Measurements from ENCODE around the gene MCF2L.
A peak's percentile ranks its signal among the peaks of the same experiment; 100 is the strongest.

Gene MCF2L

DNA sequence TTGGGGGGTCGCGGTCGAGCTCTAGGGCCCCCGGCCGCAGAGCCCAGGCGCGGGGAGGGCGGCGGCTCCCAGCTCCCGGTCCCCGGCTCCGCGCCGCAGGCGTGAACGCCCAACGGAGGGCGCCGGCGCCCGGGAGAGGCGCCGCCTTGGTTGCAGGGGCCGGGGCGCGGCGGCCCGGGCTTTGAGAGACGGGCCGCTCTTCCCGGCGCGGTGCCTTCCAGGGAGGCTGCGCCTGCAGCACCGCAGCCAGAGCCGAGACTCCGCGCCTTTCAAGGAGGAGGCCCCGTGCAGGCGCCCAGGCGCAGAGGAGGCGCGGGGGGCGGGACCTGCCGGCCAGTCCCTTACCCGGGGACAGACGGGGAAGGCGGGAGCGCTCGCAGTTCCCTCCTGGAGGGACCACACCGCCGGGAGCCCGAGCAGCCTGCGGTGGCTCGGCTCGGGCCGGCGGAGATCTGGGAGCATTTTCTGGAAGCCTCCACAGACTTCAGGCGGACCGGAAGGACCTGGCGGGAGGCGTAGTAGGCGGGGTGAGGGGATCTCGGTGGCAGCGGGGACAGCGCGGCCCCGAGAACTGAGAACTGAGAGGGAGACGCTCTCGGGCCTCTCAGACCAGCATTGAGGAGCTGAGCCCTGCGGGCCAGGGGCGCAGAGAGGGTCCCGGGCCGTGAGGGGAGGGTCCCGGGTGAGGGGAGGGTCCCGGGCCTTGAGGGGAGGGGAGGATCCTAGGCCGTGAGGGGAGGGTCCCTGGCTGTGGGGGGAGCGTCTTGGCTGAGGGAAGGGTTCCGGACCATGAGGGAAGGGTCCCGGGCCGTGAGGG is 25.5 kb upstream of the MCF2L start:
- peak; percentile 10 for DNase-seq (ENCODE audit: low read depth)

DNA sequence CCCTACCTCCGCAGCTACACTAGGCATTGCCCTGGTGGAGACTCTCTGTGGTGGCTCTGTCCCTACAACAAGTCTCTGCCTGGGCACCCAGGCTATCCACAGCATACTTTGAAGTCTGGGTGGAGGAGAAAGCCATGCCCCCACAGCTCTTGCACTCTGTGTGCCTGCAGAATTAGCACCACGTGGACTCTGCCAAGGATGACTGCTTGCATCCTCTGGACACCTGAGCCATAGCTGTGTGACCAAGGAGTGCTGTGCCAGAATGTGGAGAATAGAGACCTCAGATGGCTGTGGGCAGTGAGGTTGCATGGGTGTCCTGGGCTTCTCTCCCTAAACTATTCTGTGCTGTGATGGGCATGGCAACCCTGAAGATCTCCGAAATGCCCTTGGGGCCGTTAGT is 21.2 kb upstream of the MCF2L start:
- no peak for DNase-seq (ENCODE audit: low read depth)

DNA sequence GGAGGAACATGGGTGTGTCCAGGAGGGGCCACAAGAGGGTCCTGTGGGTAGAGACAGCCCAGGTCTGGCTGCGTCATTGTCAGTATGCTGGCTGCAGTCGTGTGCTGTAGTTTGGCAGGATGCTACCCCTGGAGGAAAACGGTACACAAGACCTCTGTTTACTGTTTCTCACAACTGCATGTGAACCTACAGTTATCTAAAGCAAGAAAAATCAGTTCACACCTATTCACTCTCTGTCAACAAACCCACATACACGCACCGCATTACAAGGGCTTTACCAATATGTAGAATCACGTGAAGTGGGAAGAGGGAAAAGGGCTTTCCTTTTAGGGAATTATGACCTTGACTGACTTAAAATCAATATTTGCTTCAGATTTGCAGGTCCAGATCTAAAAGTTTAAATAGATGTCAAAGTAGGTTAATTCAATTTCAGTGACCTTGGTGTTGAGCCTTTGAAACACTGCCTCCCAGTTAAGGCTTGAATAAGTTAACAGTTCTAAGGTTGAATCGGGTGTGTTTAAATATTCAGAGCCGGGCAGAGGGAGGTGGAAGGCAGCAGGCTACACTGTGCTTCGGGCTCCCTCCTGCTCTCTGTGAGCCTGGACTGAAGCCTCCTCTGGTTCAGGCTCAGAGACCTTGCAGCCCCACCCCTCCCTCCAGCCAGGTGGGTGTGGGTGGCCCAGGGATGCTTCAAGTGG is 17.2 kb upstream of the MCF2L start:
- DNase-seq (ENCODE audit: low read depth), result no peak

DNA sequence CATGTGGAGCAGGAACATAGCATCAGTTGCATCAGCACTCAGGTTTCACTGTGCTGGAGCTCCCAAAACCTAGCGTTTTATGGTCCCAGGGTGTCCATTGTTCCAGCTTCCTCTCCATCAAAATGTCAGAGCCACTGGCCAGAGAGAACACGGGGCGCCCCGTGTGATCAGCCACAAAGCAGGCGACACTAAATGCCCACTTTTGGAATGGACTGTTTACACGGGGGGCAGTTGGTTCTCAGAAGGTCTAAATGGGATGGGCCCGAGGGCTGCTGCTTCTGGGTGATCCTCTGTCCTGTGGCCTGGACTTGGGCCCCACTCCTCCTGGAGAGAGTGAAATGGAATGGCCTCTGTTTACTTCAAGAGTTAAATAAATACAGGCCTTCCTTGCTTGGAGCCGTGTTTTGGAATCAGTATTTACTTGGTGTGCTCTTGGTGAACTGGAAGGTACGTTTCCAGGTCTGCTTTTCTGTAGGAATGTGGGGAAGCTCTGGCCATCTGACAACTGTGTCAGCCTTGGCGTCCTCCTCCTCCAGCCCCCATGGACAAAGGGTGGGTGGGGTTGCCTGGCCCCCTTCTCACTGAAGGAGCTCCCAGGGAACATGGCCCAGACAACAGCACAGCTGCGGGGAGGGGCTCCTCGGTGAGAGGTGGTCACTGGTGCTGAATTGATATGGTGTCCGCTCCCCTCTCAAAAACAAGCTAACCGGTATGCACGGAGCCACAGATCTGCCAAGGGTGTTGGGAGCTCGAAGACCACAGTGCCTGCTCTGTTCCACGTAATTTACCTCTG is 16.1 kb upstream of the MCF2L start:
- DNase-seq (ENCODE audit: low read depth), result no peak

DNA sequence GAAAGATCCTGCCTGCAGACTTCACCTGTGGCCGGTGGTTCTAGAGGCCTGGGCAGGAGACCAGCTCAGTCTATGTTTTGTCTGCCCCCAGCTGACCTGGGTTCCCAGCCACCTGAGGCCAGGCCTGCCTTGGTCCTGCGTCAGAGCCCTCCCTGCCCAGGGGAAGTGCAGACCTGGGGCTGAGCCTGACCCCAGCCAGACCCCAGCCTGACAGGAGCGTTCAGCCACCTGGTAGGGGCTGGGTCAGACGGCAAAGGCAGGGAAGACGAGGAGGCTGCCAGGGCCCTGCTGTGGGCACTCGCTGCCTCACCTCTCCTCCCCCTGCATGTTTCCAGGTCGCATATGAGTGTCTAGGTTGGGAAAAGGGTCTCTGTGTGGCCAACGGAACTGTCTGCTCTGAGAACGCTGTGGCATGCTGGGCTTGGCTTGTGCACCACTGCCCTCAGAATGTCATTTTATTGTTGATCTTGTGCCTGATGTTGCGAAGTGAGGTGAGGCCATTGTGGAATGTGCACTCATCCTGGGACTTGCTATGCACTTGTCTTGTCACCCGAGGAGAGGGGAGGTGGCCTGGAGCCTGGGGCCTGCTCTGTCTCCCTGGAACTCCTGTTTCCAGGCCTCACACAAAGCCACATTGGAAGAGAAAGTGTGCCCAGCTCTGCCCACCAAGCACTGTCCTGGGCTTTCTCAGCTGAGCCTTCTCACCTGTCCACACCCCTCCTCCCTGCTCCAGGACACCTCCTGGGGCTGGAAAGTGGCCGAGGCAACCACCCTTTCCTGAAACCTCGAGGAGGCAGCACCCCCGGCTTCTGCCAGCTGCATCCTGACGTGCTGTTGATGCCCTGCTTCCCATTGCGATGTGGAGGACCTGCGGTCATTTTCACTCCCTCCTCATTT is 15.2 kb upstream of the MCF2L start:
- DNase-seq (ENCODE audit: low read depth), result no peak

DNA sequence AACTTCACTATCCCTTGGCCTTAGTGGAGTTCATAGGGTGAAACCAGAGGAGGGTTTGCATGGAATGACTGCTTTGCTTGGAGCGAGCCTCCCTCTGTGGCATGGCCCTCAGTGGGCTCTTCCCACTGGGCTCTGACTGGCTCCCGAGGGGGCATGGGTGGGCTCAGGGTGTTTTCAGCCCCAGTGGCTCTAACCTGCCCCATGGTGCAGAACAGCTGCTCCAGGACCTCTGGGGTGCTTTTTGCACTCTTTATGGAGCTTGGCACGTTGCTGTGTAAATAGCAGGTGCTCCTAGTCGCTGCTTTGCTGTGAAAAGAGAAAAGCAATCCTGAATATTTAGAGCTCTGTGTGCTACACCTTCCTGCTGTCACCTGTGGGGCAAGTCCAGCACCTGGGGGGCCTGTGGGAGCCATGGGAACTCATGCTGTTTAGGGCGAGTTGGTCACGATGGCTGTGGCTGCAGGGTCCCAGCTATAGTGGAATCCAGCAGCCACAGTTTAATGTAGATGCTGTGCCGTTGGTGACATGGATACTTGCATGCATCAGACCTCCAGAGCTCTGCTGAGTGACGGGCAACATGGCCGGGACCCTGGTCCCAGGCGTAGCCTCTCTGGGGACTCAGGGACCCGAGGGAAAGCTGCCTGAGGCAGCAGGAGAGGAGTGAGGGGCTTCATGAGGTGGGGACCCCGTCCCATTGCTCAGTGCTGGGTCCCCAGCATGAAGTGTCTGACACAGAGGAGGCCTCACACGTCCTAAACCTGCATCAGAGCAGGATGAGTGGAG is 14.3 kb upstream of the MCF2L start:
- DNase-seq (ENCODE audit: low read depth), result no peak

DNA sequence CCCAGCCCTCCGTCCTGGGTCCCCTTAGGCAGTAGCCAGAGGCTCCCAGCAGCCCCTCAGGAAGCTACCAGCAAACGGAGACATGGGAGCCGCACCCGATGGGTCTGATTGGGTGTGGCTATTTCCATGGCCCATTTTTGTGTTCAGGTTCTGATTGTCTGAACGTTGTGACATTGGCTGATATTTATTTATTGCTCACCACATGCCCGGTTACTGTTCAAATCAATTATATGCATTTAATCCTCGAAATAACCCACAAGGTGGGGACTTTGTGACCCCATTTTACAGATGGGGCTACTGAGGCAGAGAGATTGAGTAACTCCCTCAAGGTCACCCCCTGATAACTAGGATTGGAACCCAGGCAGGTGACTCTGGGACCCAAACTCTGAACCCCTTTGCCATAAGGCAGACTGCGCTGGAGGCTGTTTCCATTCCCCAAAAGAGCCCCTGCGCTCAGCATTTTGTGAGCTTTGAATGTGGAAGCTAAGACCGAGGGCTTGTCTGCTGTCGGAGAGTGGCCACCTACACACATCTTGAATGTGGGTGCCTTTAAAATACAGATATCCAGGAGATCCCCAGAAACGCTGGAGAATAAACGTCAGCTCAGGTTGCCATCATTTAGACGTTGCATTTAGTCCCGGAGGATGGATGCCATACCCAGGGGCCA is 13.6 kb upstream of the MCF2L start:
- DNase-seq (ENCODE audit: low read depth), result no peak

DNA sequence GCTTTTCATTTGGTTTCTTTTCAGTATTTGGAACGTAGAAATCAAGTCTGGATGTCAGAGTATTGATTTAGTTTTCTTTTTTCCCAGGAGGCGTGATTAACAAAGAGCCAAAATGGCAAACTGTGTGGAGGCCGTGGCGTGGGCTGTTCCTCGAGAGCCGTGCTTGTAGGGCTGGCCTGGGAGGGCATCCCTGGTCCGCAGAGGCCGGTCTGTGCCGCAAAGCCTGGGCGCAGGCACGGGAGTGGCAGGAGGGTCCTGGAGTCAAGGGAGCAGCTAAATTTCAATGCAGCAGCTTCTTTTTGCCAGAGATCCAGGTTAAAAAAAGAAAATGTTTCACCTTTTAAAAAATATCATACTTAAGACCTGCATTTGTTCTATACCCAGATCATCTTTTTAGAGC is 13.1 kb upstream of the MCF2L start:
- DNase-seq (ENCODE audit: low read depth), result no peak

DNA sequence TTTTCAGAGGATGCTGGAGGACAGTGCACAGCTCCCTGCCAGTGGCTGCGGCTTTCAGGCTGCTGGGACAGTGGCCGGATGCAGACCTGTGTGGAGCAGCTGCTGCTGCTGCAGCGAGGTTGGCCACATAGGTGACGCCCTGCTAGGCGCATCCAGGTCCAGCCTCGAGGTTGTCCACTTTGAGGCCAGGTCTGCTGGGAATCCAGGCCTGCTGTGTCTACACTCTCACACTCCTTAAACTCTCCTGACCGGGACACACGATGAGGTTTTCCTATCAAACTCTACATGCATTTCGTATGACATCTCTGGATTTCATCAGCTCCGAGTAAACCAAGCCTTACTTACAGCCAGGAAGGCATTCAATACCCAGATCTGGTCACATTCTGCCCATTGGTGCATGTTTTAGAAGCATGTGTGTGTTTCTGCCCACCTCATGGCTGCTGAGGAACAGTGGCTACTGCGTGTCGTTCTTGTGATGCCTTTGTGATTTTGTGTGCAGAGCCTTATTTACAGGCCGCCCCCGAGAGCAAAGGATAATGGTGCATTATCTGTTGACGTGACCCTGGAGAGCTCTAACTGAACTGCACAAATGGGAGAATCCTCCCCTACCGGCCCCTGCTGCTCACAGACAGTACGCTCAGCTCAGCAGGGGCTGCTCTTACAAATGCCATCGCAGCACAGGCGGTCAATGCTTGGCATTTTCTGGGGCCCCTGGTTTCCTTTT is 12.3 kb upstream of the MCF2L start:
- DNase-seq (ENCODE audit: low read depth), result no peak

DNA sequence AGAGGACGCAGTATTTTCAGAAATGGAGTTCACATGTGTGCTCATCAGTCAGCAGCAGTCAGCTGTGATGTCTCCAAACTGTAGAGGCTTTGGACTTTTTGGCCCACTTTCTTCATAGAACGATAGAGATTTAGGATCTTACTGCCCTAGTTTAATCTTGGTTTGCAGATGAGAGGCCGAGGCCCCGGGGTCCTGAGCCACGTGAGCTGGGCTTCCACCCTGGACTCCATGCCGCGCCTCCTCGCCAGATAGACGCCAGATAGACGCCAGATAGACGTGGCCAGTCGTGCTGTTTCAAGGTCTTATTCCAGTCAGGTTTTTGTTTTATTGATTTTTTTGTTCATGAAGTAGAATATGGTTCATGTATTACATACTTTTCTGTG is 11.7 kb upstream of the MCF2L start:
- DNase-seq (ENCODE audit: low read depth), result no peak

DNA sequence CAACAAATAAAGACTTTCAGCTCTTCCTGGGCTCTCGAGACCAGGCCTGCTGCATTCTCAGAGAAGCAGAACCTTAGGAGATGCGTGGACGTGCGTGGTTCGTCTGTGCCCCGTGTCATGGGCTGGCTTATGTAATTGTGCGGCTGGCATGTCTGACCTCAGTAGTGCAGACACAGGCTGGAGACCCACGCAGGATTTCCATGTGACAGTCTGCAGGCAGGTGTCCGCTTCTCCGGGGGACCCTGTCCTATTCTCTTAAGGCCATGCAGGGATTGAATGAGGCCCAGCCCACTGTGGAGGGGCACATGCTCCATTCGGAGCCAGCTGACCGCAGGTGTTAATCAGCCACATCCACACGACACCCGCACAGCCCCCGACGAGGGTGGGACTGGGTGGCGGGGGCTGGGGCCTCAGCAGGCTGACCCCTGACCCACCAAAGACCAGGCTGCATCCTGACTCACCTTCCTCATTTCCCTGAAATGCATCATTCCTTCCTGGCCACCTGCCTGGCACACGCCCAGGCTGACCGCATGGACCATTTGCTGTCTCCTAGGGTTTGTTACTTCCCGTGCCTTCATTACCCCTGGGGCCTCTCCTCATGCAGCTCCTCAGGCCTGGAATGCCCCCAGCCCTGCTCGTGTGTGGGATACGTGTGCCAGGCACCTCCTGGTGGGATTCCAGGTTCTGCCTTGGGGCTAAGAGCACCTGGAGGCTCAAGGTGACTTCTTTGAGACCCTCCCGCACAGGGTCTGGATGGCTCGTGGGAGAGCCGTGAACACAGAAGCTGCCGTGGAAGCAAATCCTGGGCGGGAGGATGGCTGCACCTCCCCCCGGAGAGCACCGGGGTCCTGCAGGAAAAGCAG is 10.7 kb upstream of the MCF2L start:
- DNase-seq (ENCODE audit: low read depth), result no peak

DNA sequence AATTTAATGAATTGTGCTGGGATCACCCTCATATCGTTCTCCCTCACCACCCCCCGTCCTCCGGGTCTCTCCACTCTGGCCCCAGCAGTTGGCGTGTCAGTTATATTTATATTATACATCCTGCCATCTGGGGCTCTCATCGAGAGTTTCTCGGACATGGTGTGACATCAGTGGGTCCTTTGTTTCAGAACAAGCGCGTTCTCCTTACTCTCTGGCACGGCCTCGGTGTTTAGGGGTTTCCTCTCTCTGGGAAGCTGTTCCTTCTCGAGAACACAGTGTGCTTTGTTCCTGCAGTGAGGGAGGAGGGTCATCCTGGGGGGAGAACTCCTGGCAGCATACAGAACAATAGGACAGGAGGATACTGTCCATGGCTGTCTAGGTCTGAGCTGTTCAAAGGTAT is 9.8 kb upstream of the MCF2L start:
- DNase-seq (ENCODE audit: low read depth), result no peak

DNA sequence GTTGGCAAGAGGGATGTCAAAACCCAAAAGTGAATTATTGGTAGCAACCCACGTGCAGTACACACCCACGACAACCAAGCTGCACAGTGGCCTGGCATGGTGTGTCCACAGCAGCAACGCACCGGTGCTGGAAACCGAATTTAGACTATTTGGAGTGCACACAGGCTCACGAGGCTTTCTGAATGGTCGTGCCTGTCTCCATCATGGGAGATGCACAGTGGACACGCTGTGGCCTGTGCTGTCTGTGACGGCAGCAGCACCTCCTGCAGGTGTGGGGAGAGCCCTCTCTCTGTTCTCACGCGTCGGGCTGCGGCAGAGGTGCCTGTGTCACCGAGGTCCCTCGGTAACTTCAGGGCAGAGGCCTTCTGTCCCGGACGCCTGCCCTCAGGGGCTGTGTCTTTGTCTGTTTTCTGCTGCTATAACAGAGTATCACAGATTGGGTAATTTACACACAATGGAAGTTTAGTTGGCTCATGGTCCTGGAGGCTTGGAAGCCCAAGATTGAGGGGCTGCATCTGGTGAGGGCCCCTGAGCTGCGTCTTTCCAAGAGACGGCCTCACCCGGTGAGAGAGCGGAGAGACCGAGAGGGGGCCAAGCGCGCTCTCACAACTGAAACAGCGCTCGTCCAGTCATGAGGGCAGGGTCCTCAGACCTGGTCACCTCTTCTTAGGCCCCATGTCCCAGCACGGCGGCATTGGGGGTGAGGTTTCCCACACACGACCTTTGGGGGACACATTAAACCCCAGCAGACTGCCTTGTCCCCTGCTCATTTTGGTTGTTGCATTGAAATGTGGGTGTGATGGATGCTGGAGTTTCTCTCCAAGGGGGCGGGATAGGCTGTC is 9.1 kb upstream of the MCF2L start:
- DNase-seq (ENCODE audit: low read depth), result no peak

DNA sequence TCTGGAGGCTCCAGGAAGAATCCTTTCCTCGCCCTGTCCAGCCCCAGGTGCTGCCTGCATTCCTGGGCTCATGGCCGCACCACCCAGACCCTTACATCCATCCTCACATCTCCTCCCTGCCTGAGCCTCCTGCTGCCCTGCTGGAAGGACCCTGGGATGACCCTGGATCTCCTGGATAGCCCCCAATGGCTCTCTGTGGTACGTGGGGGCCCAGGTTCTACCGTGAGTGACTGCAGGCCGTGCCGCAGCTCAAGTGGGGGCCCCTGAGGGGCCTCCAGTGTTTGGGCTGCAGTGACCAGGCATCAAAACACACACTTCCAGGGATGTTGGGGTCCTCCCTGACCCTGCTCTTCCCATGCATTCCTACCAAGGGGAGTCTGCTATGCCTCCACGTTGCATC is 8.3 kb upstream of the MCF2L start:
- no peak for DNase-seq (ENCODE audit: low read depth)

DNA sequence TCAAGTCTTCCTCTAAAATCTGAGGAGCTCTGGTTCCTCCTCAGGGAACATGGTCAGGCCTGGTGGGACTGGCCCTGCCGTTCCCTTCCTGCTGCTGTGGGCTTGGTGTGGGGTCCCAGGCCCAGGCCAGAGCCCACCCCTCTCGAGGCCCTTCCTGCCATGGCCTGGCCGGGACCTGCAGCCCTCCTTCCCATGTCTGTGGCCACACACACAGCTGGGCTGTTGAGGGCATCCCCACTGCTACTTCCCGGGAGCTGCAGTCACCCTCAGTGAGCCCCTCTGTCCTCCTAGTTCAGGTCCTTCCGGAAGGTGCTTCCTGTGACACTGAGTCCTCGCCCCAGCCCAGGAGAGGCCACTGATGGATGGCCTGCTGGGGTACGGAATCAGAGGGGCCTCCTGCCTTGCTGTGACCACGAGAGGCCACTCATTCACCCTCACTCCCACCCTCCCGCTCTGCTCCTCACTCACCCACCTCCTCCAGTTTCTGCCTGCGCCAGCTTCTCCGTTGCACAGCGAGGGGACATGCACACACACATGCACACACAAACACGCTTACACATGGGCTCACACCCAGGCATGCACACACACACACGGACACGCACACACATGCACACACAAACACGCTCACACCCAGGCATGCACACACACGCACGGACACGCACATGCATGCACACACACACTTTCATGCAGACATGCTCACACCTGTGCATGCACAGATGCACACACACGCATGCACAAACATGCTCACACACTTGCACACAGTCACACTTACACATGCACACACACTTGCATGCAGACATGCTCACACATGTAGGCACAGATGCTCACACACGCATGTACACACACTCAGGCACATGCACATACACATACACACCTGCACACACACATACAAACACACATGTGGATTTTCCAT is 7.3 kb upstream of the MCF2L start:
- no peak for DNase-seq (ENCODE audit: low read depth)

DNA sequence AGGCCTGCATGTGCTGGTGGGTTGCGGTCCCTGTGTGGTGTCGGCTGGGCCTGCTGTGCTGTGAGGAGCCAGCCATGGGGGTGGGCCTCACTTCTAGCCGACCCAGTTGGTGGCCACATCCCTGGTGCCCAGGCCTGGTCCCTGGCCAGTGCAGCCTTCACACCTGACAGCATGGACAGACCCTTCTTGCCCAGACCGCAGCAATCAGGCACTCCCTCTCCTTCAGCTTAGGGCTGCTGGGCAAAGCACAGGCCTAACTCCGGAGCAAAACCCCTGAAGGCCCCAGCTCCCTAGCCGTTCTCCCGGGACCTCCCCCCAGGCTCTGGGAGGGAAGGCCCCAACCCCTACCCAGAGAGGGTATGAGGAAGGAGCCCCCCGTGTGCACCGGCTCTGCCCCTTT is 6.6 kb upstream of the MCF2L start:
- no peak for DNase-seq (ENCODE audit: low read depth)

Data from activated T-cell treated with anti-CD3 and anti-CD28 coated beads for 1 hour (primary cell).